Spleen (tissue), 7 donors: ENCODE results near the gene C16orf95.

Experiments used
- POLR2A ChIP-seq, 3 donors: fragments of 450-650 bp; IDR thresholded peaks; one replicate each; pipeline ENCODE4 v1.5.1; 2017; ENCODE audit warnings: antibody characterized with exemption in 3 of 3, mild to moderate bottlenecking in 1 of 3
- POLR2AphosphoS5 ChIP-seq, 3 donors: sonication (generic); formaldehyde crosslinking; IDR thresholded peaks; one replicate each; pipeline ENCODE4 v1.5.1; 2017; ENCODE audit warnings: antibody characterized with exemption in 3 of 3
- TF ChIP-seq, protein P1 (sequence below), 11 experiments: fragments of 200-600 bp in 7 of 11; fragments of 450-650 bp in 4 of 11; sonication (generic) in 4 of 11; IDR thresholded peaks in 8 of 11; conservative IDR thresholded peaks in 3 of 11; 1 replicate in 7 of 11; 2 replicates in 4 of 11; pipeline versions ENCODE4 v1.4.0 to v1.8.0; 2016 to 2021; ENCODE audit warnings: antibody characterized with exemption in 11 of 11, inconsistent platforms in 4 of 11, mild to moderate bottlenecking in 1 of 11
- donor health status: DM: no; HTN: no; CAD: no; lungs with moderate emphysema.
- donor health status: DM: no; HTN: no; CAD: no.
- donor health status: DM: no; HTN: no; CAD: no.

GRCh38 chr16:87314990-87315420 lies 2.2 kb downstream of the C16orf95 start:
- TF ChIP-seq, protein P1, sequence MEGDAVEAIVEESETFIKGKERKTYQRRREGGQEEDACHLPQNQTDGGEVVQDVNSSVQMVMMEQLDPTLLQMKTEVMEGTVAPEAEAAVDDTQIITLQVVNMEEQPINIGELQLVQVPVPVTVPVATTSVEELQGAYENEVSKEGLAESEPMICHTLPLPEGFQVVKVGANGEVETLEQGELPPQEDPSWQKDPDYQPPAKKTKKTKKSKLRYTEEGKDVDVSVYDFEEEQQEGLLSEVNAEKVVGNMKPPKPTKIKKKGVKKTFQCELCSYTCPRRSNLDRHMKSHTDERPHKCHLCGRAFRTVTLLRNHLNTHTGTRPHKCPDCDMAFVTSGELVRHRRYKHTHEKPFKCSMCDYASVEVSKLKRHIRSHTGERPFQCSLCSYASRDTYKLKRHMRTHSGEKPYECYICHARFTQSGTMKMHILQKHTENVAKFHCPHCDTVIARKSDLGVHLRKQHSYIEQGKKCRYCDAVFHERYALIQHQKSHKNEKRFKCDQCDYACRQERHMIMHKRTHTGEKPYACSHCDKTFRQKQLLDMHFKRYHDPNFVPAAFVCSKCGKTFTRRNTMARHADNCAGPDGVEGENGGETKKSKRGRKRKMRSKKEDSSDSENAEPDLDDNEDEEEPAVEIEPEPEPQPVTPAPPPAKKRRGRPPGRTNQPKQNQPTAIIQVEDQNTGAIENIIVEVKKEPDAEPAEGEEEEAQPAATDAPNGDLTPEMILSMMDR (IDR thresholded peaks at IDR 0.05 in 8 of 11, conservative IDR thresholded peaks at IDR 0.05 in 3 of 11), result no peak
- TF ChIP-seq POLR2A (IDR thresholded peaks at IDR 0.05) (no peak), POLR2AphosphoS5 (IDR thresholded peaks at IDR 0.05) (no peak)
